CD4-positive, alpha-beta T cell treated with Interleukin-4 for 1 hour (primary cell): ENCODE results near the gene NCKAP5.

ENCODE experiments used
- DNase-seq, 2 donors: peaks; one replicate each; pipeline ENCODE4 v3.0.0-alpha.2; 2020 to 2022

NCKAP5 gene

DNA sequence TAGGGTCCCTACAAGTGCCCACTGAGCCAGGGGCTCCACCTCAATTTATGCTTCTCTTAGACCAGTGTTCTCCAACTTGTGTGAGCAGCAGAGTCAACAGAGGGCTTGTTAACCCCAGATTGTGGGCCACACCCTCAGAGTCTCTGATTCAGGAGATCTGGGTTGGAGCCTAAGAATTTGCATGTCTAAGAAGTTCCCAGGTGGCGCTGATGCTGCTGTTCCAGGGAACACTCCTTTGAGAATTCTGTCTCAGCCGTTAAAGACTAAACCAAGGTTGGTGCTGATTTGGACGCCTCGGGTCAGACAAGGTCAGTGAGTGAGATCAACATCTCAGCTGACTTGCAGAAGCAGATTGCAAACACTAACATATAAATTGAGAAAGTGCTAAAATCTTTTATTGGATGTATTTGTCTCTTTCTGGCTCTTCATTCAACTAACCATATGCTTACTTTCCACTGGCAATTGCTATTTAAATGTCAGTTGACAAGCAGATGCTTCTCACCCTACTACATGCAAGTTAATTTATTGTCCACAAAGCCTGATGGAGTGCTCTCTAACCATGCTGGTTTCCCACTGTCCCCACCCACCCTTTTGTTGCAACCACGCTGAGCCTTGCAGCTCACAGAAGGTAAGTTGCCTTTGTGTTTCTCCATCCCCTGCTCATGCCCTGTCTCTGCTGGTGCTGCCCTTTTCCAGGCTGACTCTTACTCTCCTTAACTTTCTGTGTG lies 929.8 kb downstream of the NCKAP5 start:
- no peak for DNase-seq

DNA sequence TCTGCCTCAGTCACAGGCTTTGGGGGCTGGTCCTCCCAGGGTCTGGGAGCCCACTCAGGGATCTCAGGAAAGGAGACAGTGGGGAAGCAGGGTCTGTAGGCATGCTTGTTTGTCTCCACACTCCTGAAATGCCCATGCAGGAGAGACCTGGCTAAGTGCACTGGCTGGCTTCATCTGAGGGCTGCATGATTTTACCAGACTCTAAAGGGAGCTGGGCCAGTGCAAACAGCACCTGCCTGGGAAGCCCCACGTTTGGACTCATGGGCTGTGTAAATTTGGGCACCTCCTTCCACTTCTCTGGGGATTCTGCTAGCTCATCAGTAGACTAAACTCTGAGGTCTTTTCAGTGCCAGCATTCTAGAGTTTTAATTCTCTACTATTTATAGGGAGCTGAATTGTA lies 931.9 kb downstream of the NCKAP5 start:
- DNase-seq, result no peak

DNA sequence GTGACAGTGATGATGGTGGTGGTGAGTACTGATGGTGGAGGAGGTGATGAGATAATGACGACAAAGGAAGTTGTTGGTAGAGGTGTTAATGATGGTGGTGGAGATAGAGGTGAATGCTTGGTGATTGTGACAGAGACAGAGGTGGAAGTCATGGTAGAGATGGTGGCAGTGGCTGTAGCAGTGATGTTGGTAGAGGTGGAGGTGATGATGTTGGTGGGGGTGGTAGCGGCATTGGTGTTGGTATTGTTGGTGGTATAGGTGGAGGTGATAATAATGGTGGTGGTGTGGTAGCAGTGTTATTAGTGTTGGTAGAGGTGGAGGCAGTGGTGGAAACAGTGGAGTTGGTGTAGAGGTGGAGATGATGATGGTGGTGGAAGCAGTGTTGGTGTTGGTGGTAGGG lies 934.6 kb downstream of the NCKAP5 start:
- no peak for DNase-seq

DNA sequence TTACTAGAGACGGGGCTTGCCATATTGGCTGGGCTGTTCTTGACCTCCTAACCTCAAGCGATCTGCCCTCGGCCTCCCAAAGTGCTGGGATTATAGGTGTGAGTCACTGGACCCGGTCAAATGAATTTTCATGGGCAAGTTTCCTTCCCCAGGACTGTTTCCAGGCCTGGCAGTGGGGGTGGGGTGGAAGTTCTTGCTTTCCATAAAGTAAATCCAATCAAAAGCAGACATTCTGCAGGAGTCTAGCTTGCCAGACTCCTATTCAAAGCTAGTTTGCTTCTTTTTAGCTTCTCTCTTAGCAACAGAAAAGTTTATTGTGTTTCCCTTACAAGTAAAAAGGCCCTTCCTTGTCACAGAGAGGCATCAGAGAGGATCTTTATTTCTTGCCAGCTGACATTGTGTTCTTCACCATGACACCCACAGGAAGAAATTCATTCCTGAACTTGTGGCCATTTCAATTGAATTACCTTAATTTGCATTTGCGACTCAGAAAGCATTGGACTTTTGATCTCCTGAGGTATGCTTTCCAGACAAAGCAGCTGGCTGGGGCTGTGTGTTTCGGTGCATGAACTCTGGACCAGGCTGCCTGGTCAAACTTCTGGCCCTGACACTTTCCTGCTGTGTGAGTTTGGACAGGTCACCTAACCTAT lies 936.1 kb downstream of the NCKAP5 start:
- DNase-seq, result no peak

DNA sequence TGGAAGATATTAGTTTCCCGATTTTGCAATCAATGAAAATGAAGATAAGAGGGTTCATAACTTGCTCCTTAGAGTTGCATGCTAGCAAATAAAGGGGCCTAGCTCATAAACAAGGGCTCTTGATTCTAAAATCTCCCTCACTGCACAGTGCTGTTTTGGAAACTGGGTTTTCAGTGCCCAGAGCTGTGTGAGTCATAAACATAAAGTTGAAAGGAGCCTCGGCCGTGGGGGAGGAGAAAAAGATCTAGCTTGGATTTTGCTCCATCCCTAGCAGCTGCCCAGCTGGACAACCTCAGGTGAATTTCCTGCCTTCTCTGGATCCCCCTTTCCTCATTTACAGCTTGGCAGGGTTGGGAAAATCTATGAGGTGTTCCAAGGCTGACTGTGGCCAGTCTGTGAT lies 940.7 kb downstream of the NCKAP5 start:
- no peak for DNase-seq

DNA sequence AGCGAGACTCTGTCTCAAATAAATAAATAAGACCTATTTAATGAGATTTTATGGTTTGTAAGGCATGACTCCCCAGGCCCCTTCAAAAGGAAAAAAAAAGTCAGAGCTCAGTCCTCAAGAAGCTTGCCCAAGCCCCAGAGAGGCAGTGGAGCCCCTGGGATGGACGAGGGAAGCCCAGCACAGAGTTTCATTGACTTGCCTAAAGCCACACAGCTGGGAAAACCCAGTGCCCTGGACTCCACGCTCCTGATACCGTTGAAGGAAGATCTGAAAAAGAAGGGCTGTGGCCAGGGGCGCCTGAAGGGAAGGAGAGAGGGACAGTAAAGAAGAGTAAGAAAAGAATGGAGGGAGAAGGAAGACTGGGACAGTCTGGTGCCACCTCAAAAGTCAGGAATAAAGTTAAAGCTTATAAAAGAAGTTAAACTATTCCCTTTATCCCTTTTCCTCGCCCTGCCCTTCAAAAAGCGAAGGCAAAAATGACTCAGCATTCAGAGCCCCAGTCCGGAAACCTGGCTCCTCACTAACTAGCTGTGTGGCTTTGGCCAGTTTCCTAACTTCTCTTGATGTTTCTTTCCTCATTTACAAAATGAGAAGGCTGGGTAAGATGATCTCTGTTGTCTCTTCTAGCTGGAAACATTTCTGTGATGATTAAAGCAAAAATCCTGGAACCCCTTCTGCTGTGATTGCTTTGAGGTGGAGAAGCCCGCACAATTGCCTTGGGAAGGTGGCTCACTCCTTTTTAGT lies 945.0 kb downstream of the NCKAP5 start:
- no peak for DNase-seq
